Fibroblast of villous mesenchyme (primary cell): Measurements from ENCODE around the gene KIAA1755. TPM values are rescaled to one million over a fixed set of nuclear protein-coding genes. Genes with fewer than 3 reads are reported as not detected.
A peak's percentile ranks its signal among the peaks of the same experiment; 100 is the strongest.

ENCODE experiments used
- DNase-seq: peaks from one replicate; pipeline ENCODE4 v3.0.0-alpha.2; 2010; ENCODE audit warnings: low read depth
- H3K4me3 ChIP-seq: 2 replicates; pipeline ENCODE4 v1.5.1; 2011; ENCODE audit warnings: low read depth, mild to moderate bottlenecking, low read length
- total RNA-seq: library from RNA; depleted of rRNA; stranded (reverse); fragments of >200 nt; gene quantifications from 2 replicates; pipeline ENCODE4 v1.2.3, GENCODE V29; 2012
- TF ChIP-seq, protein P1 (sequence below): IDR thresholded peaks from 2 replicates; pipeline ENCODE4 v1.5.1; 2012; ENCODE audit warnings: low read depth, mild to moderate bottlenecking, low read length; ENCODE audit not compliant: insufficient read depth

Gene KIAA1755
- total RNA-seq, 1 donor, result 1.3 TPM

DNA sequence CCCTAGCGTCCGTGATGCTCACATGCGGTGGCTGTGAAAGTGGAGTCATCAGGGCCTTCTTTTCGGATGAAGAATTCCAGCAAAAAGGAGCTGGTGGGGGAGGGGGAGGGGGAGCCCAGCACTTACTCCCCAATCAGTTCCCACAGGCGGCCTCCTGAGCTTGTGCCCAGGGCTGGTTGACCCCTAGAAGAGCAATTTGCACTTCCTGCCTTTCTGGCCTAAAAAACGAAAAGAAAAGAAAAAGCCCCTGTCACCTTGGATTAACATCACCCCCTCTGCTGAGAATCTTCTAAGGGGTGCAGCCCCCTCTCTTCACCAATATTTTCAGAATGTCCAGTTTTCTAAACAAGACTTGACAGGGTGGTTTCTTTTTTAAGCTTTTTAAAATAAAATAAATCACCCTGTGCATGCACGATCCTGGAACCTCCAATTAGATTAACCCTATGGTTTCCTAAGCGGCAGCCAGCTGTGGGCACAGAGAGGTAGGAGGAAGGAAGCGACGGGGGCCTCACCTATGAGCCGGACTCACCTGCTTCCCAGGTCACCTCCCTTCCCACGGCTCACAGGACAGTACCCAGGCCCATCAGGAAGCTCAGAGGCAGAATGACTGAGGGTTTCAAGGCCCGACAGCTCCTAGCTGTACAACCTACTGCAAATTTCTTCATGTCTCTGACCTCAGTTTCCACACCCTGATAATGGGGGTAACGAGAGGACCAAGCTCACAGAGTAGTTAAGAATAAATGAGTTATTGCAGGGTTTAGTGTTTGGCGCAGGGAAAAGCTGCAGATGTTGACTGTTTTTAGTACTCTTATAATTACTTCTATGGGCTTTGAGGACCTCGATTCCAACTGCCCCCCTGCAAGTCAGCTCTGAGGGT, 85.0 kb downstream of the KIAA1755 start:
- DNase-seq, result no peak
- TF ChIP-seq, protein P1, sequence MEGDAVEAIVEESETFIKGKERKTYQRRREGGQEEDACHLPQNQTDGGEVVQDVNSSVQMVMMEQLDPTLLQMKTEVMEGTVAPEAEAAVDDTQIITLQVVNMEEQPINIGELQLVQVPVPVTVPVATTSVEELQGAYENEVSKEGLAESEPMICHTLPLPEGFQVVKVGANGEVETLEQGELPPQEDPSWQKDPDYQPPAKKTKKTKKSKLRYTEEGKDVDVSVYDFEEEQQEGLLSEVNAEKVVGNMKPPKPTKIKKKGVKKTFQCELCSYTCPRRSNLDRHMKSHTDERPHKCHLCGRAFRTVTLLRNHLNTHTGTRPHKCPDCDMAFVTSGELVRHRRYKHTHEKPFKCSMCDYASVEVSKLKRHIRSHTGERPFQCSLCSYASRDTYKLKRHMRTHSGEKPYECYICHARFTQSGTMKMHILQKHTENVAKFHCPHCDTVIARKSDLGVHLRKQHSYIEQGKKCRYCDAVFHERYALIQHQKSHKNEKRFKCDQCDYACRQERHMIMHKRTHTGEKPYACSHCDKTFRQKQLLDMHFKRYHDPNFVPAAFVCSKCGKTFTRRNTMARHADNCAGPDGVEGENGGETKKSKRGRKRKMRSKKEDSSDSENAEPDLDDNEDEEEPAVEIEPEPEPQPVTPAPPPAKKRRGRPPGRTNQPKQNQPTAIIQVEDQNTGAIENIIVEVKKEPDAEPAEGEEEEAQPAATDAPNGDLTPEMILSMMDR, result no peak
- H3K4me3 ChIP-seq, result no peak overlapping the region

DNA sequence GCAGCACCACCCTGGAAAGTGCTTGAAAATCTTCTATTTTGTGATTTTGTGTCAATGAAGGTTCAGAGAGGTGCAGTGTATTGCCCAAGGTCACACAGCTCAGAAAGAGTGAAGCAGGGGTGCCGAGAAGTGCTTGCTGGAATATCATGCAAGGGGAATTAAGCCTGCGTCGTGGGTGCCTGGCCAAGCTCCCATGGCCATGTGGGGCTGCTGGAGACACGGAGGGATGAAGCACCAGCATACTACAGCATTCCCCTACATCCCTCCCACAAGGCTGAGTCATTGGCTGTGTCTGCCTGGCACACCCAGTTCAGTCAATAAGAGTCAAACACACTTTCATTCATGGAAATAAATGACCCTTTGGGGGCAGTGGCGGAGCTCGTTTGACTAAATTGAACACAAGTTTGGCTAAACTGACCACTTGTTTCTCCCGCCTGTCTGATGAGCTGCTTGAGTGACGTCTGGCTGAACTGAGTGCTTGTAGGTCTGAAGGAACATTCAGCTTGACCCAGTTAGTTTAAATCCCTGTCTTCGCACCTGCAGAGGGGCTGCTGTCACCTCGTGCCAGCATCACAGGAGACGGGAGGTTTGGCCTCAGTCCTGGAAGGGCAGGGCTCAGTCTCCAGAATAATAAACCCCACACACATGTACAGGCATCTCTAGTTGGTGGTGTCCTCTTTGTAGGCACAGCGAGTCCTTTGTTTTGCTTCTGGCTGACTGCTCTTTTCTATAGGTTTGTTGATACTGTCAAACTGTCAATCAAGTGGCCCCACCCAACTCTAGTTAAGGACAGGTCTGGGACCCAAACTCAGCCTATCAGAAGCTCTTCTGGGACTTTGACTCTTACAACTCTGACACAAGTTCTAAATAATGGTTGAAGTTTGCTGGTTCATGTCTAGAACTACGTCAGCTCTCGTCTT, 87.0 kb downstream of the KIAA1755 start:
- TF ChIP-seq, protein P1, result no peak
- DNase-seq, result peak; percentile 86
- no peak overlapping the region for H3K4me3 ChIP-seq

DNA sequence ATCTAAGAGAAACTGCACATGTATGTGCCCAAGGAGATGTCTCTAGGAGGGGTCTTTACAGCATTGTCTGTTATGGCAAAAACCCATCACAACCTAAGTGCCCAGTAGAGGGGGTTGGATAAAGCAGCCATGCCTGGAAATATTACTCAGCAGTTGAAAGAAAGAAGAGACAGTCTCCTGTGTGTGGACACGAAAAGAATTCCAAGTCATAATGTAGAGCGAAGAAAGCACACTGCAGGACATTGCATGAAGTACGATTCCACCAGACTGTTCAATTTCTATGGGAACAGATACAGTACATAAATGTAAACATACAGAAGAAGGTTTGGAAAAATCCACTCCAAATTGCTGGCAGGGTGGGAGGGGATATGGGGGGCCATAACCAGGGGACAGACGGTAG, 88.1 kb downstream of the KIAA1755 start:
- H3K4me3 ChIP-seq, result no peak overlapping the region
- TF ChIP-seq, protein P1, result peak; percentile 51
- DNase-seq, result no peak

DNA sequence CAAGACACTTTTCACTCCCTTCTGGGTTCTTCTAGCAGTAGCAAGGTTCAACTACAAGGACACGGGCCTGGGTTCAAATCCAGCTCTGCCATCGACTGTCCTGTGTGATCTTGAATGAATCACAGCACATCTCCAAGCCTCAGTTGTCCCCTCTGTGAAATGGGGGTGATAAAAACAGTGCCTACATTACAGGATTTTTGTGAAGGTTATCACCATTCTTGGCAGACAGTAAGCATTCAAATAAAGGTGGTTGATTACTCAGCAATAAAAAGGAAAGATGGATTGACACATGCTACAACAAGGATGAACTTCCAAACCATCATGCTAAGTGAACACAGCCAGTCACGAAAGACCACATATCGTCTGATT, 88.9 kb downstream of the KIAA1755 start:
- H3K4me3 ChIP-seq, result no peak overlapping the region
- no peak for DNase-seq
- TF ChIP-seq, protein P1, result no peak

DNA sequence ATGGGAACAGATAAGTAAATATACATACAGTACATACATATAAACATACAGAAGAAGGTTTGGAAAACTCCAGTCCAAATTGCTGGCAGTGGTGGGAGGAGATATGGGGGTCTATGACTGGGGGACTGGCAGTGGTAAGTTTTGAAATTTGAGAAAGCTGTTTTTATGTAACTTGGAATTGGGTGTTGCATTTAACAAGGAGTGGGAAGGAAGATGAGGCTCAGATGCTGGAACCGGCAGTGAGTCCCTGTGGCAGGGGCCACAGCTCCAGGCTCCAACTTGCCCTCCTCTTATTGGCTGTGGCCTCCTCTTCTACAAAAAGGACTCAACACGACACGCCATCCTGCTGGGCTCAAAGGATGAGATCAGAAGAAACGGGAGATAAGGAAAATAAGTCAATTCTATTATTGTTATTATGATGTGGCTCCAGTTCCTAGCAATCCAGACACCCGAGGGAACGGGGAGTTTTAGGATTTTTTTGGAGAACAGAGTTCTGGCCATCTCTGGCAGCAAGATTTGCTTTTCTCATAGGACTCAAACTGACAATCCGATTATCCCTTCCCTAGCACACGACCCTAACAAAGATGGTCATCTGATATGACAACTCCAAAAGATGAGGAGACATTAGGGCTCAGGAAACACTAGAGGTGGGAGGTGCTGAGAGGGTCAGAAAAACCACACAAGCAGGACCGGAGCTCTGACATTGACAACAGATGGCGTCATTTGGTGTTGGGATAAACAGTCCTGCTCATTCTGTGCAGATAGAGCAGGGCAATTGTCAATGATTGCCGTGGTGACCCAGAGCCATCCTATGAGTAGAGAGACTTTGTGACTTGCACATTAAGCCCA, 89.5 kb downstream of the KIAA1755 start:
- H3K4me3 ChIP-seq, result no peak overlapping the region
- DNase-seq, result peak; percentile 75
- TF ChIP-seq, protein P1, result no peak

DNA sequence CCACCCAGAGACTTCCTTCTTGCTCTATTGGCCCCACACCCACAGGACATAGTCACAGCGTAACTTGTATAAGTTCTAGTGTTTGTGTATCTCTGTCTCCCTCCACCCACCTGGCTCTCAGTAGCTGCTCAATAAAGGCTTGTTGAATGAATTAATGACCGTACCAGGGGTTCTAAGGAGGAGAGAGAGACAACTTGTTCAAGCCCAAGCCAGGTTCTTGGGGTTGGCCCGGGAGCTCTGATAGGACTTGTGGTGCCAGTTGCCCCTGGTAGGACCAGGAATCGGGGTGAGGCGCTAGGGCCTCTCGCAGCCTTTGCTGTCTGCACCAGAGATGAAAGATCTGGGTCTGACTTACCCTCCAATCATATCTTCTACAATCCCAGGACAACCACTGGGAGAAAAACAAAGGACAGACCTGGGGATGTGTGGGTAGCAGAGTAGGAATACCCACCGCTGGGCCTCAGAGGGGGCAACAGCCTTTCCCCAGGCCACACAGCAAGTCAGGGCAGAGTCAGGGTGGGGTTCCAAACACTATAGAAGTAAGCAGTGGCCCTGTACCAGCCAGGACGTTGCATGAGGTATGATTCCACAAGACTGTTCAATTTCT, 90.2 kb downstream of the KIAA1755 start:
- H3K4me3 ChIP-seq, result no peak overlapping the region
- TF ChIP-seq, protein P1, result no peak
- DNase-seq, result no peak
